Left colon (tissue), 2 donors: ENCODE data around the gene ASMT. TPM values are rescaled to one million over a fixed set of nuclear protein-coding genes. Genes with fewer than 3 reads are reported as not detected.
"Not testable (repeated sequence)": the region's sequence is repeated elsewhere in the genome, so short reads cannot be mapped to it uniquely, and the experiment has no call there.

Experiments
- ATAC-seq: fragments of 200-7000 bp; cut with Tn5 transposase; one replicate; pipeline ENCODE4 v1.9.1; 2020; ENCODE audit warnings: mild to moderate bottlenecking, moderate library complexity
- DNase-seq, 2 donors: peaks; one replicate each; pipeline ENCODE4 v3.0.0-alpha.2; 2020
- intact Hi-C, 2 donors: fragments of 100-400 bp; cut with DNase I in 1 of 2; cut with micrococcal nuclease in 1 of 2; formaldehyde crosslinking; loops; one replicate each; pipeline versions ENCODE4 v1.11.2 to v1.14.0; 2022; cut with DNase I, micrococcal nuclease
- long read RNA-seq: library from polyadenylated mRNA; unstranded; transcript quantifications from one replicate; pipeline ENCODE4 v2.0.0, GENCODE V29; 2021
- total RNA-seq, 2 donors: library from RNA; stranded (reverse); fragmentation: NEBNext Ultra II Directional; extraction: Animal tissue kit (Norgen Biotek cat#: 25700); gene quantifications; one replicate each; pipeline ENCODE4 v1.2.1, GENCODE V29; 2021
- donor health status: DM: no; HTN: no; CAD: no.
- donor health status: DM: yes; HTN: yes; CAD: no.

The ASMT gene, protein sequence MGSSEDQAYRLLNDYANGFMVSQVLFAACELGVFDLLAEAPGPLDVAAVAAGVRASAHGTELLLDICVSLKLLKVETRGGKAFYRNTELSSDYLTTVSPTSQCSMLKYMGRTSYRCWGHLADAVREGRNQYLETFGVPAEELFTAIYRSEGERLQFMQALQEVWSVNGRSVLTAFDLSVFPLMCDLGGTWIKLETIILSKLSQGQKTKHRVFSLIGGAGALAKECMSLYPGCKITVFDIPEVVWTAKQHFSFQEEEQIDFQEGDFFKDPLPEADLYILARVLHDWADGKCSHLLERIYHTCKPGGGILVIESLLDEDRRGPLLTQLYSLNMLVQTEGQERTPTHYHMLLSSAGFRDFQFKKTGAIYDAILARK
- total RNA-seq, result not detected
- long read RNA-seq, result 0 reads

DNA sequence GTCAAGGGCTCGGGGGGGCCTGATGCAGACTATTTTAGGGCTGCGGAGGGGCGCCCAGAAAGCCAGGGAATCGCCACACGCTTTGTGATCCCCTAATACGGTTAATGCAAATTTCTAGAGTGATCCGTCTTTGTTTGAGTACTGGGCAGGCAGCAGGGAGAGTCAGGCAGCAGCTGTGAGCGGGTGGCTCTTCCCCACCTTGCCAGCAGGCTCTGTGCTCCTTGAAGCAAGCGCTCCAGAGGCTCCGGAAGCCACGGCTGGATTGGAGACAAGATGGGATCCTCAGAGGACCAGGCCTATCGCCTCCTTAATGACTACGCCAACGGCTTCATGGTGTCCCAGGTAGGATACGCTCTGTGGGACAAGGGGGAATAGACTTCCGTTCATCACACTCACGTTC lies at the start of gene ASMT:
TSS of gene ASMT (plus strand) at position 133 of the 400 bp plus-strand sequence. CDS start at position 274, 141 bp downstream.
- ATAC-seq, result no peak
- intact Hi-C loops, result no loop called here
- DNase-seq, result no peak

GRCh38 chrX:1574181-1574580 lies 40.7 kb upstream of the ASMT start:
- ATAC-seq, DNase-seq, intact Hi-C loops: not testable (repeated sequence)

GRCh38 chrX:1576201-1576992 lies 38.5 kb upstream of the ASMT start:
- no peak for DNase-seq
- intact Hi-C loops, result no loop called here
- no peak for ATAC-seq

- no peak for DNase-seq
- intact Hi-C loops, result no loop called here
- no peak for ATAC-seq
Measured at GRCh38 chrX:1577845-1578244, 37.0 kb upstream of the ASMT start.

DNA sequence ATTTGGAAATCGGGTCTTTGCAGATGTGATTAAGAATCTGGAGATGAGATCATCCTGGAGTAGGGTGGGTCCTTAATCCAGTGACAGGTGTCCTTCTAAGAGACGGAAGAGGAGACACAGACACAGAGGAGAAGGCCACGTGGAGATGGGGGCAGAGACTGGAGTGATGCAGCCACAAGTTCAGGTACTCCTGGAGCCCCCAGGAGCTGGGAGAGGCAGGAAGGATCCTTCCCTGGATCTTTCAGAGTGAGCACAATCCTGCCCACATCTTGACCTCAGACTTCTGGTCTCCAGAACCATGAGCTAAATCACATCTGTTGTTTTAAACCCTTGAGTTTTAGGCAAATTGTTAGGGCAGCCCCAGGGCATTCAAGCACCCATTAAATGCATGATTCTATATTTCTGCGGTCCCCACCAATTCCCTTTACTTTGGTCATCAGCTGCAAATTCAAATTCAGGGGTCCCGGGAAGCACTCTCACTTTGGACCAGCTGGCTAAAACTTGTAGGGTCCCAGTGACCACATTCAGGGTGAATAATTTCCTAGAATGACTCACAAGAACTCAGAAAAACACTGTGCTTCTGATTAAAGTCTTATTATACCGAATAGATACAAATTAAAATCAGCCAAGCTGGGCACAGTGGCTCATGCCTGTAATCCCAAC lies 36.2 kb upstream of the ASMT start:
- no peak for ATAC-seq
- no peak for DNase-seq
- intact Hi-C loops, result no loop called here

DNA sequence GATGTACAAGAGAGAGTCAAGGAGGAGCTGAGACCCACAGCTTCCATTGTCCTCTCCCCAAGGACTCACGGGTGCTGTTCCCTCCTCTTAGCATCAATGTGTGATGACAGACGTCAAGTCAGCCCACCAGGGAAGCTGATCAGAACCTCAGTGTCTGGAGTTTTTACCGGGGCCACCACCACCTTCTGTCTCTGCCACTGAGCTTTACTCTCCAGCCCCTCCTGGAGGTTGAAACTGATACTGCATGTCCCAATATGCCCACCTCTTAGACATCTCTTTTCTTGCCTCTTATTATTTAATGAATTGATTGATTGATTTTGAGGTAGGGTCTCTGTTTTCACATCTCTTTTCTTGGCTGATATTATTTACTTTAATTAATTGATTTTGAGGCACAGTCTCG lies 33.7 kb upstream of the ASMT start:
- ATAC-seq, result peak; percentile 60
- intact Hi-C loops, result no loop called here
- peak in 1 of 2 donors; percentile 63 for DNase-seq

DNA sequence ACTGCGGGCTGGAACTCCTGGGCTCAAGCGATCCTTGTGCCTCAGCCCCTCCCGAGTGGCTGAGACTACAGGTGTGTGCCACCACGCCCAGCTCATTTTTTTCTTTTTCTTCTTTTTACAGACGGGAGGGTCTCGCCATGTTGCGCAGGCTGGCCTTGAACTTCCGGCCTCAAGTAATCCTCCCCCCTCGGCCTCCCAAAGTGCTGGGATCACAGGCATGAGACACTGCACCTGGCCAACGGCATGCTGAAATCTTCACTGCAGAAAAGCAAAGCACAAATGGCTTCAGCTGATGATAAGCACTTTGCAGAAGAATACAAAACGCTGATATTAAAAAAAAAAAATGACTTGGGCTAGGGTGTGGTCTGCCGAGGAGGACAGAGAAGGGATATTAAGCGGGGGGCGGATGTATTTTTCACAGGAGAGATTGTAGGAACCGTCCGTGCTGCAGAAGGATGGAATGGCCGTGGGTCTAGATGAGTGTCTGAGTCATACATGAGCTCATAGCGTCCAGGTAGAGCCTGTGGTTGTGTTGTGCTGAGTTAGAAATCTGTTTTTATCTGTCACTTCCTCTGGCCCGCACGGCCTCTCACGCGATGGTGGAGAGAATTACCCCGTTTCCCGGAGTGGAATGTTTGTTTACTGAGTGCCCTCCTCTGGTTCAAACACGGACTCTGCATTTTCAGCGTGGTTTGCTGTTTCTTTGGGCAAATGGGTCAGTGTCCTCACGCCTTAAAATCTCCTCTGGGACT lies 32.0 kb upstream of the ASMT start:
- DNase-seq (no peak), ATAC-seq (no peak)
- intact Hi-C loops, result no loop called here

DNA sequence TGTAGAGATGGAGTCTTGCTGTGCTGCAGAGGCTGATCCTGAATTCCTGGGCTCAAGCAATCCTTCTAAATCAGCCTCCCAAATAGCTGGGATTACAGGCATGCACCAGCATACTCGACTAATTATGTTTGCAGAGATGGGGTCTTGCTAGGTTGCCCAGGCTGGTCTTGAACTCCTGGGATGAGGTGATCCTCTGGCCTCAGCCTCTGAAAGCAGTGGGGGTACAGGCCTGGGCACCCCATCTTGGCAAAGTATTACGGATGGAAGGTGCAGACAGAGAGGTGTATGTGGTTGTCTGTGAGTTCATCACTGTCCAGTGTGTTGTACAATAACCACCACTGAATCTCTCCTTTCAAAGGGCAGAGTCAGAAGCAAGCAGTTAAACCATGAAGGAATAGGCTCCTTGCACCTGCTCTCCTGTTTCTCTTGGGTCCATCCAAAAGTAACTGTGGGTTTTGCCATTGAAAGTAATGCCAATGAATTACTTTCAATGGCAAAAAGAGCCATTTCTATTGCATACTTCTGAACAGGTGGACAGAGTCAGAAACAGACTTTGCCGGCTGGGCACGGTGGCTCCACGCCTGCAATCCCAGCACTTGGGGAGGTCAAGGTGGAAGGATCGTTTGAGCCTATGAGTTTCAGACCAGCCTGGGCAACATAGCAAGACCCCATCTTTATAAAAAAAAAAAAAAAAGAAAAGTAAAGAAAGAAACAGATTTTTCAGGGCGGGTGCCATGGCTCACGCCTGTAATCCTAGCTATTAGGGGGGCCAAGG lies 30.4 kb upstream of the ASMT start:
- intact Hi-C loops, result no loop called here
- no peak for DNase-seq
- ATAC-seq, result no peak

DNA sequence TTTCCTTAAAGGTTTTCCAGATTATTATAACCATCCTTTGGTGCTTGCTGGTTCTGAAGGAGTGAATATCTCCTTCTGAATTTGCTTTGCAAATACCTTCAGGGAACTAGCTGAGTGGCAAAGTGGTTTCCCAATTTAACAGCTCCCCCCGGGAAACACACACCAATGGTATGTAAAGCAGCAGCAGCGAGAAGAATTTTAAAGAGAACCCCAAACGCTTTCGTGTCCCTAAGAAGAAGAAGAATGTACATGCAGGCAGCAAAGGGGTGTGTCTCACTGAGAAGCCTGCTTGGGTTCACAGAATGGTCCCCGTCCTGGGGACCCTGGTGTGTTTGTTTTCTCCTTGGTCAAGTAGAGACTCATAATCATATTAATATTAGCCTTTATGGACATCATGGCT lies 27.7 kb upstream of the ASMT start:
- no peak for DNase-seq
- ATAC-seq, result no peak
- intact Hi-C loops, result no loop called here

GRCh38 chrX:1589356-1590130 lies 25.3 kb upstream of the ASMT start:
- DNase-seq, result no peak
- ATAC-seq, result no peak
- intact Hi-C loops, result loop anchor here in 1 of 2 donors (10.0 kb wide), 1 partner anchor 135 kb away; the partner anchor contains the start of gene ASMTL

- ATAC-seq (peak; percentile 95), DNase-seq (peak; percentile 94 to 96)
- intact Hi-C loops, result loop anchor here in 1 of 2 donors (10.0 kb wide), 1 partner anchor 136 kb away; the partner anchor contains the start of gene ASMTL
Measured at GRCh38 chrX:1591102-1591862, 23.6 kb upstream of the ASMT start, which contains the start of gene AKAP17A. TSS of gene AKAP17A (plus strand) at chrX:1591604. CDS start at chrX:1593463, 1,859 bp downstream.

GRCh38 chrX:1591863-1592469 lies 22.9 kb upstream of the ASMT start:
- intact Hi-C loops, result loop anchor here in 1 of 2 donors (10.0 kb wide), 1 partner anchor 137 kb away; the partner anchor contains the start of gene ASMTL
- DNase-seq (peak in 1 of 2 donors; percentile 50), ATAC-seq (peak; percentile 25)

- peak in 1 of 2 donors; percentile 47 for DNase-seq
- intact Hi-C loops, result loop anchor here in 1 of 2 donors (10.0 kb wide), 1 partner anchor 138 kb away; the partner anchor contains the start of gene ASMTL
- peak; percentile 44 for ATAC-seq
Measured at GRCh38 chrX:1592470-1593142, 22.3 kb upstream of the ASMT start.

GRCh38 chrX:1593286-1594271 lies 21.3 kb upstream of the ASMT start:
- no peak for ATAC-seq
- intact Hi-C loops, result loop anchor here in 1 of 2 donors (10.0 kb wide), 1 partner anchor 139 kb away; the partner anchor contains the start of gene ASMTL
- DNase-seq, result no peak
